ENCODE results near the gene COPS4.
"Not testable (repeated sequence)": the region's sequence is repeated elsewhere in the genome, so short reads cannot be mapped to it uniquely, and the experiment has no call there.

Gene COPS4

DNA sequence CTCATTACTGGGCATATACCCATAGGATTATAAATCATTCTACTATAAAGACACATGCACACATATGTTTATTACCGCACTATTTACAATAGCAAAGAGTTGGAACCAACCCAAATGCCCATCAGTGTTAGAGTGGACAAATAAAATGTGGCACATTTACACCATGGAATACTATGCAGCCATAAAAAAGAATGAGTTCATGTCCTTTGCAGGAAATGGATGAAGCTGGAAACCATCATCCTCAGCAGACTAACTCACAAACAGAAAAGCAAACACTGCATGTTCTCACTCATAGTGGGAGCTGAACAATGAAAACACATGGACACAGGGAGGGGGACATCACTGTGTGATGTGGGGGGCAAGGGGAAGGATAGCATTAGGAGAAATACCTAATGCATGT is 11.4 kb upstream of the COPS4 start:
- DNase-seq (ENCODE audit: low read depth in 2 of 2) = not testable (repeated sequence)

DNA sequence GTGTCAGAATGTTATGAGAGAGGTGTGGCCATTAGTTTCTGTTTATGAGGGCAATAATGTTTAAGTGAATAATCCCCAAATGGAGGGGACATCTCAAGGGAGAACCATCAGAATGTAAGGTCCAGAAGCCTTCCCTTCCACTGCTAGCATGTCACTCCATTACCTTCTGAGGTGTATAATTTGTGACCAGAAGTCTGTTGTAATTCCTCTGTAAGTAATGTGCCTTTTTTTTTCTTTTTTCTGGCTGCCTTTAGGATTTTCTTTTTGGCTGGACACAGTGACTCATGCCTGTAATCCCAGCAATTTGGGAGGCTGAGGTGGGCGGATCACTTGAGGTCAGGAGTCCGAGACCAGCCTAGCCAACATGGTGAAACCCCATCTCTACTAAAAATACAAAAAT is 10.8 kb upstream of the COPS4 start:
- no peak for DNase-seq (ENCODE audit: low read depth in 2 of 2)

DNA sequence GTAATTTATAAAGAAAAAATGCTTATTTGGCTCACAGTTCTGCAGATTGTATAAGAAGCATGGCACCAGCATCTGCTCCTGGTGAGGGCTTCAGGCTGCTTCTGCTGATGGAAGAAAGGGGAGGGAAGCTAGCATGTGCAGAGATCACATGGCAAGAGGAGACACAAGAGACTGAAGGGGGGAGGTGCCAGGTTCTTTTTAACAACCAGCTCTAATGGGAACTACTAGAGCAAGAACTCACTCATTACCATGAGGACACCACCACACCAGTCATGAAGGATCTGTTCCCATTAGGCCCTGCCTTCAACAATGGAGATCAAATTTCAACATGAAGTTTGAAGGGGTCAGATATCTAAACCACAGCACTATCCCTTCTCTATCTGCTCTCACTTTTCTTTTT is 9.4 kb upstream of the COPS4 start:
- no peak for DNase-seq (ENCODE audit: low read depth in 2 of 2)

DNA sequence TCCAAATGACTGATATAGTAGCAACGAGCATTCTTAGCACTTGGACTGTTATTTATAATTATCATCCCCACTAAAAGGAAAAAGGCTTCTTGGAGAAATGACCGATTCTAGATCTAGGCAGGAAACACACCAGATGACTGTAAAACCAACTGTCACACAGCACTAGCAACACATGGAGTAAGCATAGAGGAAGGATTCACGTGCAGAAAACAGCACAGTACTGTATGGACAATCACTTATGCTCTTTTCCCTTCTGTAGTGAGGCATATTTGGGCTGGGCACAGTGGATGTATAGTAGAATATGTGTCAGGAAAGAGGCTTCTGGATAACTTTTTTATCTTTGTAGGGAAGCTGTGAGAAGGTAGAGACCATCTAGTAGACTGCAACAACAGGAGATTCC is 6.0 kb upstream of the COPS4 start:
- no peak for DNase-seq (ENCODE audit: low read depth in 2 of 2)

DNA sequence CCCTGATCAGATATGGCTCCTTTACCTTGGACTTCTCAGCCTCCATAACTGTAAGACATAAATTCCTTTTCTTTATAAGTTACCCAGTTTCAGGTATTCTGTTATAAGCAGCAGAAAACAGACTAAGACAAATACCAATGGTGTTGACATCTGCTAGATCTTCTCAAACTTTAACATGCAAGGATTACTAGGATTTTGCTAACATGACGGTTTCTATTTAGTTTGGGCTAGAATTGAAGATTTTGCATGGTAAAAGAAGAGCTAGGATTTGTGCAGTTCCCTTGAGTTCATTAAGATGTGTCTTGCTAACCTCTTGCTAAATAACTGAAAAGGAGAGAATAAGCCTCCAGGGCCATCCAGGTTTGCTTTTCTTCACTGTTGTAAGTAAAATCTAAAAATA is 5.3 kb upstream of the COPS4 start:
- DNase-seq (ENCODE audit: low read depth in 2 of 2) = no peak

DNA sequence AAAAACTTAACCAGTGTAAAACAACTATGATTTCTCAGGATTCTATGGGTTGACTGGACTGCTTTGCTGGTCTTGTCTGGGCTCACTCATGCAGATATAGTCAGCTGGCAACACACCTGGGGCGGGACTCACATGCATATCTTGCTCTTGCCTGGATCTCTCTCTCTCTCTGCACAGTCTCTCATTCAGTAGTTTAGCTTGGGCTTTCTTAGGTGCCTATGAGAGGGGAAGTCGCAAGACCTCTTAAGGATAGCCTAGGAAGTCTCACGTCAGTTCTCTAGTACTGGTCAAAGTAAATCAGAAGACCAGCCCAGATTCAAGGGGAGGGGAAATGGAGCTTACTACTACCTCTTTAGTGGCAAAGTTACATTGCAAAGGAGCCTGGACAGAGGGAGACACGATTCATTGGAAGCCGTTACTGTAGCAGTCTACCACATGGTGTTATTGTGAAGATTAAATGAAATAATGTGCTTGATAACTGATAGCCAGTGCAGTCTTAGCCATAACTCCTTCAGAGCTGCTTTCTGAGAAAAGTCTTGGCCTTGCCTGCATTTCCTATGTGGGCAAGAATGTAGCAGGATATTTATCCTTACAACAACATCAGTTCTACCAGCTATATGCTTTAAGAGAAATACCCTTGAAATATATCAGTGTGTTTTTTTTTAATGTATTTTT is 2.1 kb downstream of the COPS4 start:
- no peak for DNase-seq (ENCODE audit: low read depth in 2 of 2)

DNA sequence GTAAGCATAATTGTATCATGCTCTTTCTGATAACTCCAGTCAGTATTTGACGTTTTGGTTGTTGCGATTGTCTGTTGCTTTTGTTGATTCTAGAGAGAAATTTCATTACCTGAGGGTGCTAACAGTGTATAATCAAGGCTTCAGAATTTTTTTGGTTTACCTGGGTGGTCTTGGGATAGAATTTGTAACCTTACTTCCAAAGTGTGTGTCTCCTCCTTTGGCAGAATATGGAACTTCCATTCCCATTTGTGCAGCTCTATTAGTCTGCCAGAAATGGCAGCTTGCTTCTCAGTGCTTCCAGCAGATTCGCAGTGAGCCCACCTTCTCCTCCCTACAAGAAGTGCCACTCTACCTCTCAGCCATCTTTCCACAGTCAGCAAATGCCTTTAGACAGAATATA is 5.3 kb downstream of the COPS4 start:
- no peak for DNase-seq (ENCODE audit: low read depth in 2 of 2)

DNA sequence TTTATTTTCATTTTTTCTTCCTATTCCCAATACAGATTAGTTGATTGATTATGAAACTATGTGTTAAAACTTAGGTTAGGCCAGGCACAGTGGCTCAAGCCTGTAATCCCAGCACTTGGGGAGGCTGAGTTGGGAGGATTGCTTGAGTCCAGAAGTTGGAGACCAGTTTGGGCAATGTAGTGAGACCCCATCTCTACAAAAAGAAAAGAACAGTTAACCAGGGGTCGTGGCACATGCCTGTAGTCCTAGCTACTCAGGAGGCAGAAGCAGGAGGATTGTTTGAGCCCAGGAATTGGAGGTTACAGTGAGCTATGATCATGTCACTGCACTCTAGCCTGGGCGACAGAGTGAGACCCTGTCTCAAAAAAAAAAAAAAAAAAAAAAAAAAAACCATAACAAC is 8.2 kb downstream of the COPS4 start:
- DNase-seq (ENCODE audit: low read depth in 2 of 2) = not testable (repeated sequence)

DNA sequence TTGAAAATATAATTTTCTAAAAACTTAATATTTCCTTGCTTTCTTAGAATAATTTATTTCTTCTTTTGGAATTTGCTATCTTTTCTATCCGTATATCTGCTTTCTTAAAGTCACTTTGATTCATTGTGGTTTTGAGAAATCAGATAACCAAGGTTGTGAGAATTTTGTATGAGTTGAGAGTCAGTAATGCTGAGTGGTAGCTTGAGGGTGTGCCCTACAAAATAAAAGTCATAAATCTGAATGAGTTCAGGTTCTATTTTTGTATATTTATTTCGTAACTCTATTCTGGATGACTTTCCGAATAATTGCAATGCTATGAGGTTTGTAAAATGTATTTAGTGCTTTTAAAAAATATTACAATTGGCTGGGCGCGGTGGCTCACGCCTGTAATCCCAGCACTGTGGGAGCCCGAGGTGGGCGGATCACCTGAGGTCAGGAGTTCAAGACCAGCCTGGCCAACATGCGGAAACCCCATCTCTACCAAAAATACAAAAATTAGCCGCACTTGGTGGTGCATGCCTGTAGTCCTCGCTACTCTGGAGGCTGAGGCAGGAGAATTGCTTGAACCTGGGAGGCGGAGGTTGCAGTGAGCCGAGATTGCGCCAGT is 8.9 kb downstream of the COPS4 start:
- no peak for DNase-seq (ENCODE audit: low read depth in 2 of 2)

DNA sequence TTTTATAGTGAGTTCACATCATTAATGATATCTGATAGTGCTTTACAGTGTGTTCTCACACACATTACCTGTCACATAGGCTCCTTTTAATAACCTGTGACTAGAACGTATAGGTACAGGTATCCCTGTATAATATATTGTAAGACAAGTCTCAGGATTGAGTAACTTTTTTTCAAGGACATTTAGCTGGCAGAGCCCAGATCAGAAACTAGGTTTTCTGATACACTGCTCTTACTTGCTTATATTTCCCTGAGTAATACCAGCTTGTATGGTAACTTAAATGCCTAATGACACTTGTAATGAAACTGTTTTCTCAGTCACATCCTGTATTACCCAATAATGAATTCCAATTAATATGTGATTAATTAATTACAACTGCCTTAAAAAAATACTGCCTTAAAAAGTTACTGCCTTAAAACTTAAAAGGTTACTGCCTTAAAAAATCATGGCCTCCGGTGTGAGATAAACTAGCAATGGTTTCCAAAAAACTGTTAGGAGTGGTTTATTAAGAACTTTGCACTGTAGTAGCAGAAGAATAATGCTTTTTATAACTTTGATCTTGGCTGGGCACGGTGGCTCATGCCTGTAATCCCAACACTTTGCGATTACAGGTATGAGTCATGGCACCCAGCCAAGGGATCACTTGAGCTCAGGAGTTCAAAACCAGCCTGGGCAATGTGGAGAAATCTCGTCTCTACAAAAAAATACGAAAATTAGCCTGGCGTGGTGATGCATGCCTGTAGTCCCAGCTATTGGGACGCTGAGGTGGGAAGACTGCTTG is 11.9 kb downstream of the COPS4 start:
- no peak for DNase-seq (ENCODE audit: low read depth in 2 of 2)

DNA sequence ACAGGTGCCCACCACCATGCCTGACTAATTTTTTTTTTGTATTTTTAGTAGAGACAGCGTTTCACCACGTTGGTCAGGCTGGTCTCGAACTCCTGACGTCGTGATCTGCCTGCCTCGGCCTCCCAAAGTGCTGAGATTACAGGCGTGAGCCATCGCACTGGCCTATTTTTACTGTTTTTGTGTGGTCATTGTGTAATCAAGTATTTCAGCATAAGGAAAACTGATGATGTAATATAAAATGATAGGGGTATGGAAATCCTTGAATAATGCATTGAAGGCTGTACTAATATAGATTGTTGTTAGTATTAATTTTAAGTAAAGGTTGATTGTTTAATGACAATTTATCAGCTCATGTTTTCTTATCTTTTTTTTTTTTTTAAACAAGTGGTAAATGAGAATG is 13.8 kb downstream of the COPS4 start:
- DNase-seq (ENCODE audit: low read depth in 2 of 2) = not testable (repeated sequence)

DNA sequence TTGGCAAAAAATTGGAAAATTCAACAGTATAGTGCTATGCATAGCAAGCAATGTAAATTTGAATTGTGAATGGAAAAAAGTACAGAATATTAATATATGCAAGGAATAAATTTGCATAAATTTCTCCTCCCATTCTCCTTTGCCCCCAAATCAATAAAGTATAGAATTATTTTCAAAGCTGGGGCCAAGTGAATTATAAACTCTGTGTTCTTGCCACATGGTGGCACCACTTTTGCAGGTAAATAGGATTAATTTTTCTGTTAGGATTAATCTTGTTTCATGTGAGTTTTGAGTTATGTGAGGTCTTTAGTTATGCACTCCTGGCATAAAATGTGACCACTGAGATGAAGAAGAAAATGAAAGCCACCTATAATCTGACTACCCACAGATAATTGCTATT is 19.9 kb downstream of the COPS4 start:
- no peak for DNase-seq (ENCODE audit: low read depth in 2 of 2)

DNA sequence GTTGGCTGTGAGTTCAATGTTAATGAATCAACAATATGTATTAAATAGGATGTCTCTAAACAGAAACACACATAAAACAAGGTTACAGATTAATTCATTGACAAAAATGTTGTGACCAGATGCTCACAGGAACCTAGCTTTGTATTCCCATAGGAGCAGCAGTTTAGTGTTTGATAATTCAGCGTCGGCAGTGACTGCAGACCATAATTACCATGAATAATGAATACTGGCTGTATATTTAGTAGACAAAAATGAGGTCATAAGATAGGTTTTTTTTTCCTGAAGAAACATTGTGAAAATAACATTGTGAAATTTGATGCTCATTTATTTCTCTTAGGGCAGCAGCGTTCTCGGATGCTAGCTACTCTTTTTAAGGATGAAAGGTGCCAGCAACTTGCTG is 27.8 kb downstream of the COPS4 start:
- no peak for DNase-seq (ENCODE audit: low read depth in 2 of 2)

DNA sequence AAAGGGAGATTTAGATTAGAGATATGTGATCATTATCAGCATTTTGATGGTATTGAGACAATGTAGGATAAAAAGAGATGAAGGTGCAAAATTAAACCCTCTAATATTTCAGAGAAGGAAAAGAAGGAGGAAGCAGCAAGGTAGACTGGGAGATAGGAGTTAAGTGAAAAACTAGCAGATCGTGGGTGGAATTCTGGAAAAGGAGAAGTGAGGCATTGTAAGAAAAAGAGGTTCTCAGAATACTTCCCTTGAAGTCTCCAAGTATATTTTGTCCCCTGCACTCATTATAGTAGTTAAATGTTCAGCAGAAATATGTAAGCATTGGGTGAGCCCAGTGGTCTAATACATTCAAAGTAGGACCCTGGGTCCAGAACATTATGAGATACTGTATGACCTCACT is 30.3 kb downstream of the COPS4 start:
- no peak for DNase-seq (ENCODE audit: low read depth in 2 of 2)

DNA sequence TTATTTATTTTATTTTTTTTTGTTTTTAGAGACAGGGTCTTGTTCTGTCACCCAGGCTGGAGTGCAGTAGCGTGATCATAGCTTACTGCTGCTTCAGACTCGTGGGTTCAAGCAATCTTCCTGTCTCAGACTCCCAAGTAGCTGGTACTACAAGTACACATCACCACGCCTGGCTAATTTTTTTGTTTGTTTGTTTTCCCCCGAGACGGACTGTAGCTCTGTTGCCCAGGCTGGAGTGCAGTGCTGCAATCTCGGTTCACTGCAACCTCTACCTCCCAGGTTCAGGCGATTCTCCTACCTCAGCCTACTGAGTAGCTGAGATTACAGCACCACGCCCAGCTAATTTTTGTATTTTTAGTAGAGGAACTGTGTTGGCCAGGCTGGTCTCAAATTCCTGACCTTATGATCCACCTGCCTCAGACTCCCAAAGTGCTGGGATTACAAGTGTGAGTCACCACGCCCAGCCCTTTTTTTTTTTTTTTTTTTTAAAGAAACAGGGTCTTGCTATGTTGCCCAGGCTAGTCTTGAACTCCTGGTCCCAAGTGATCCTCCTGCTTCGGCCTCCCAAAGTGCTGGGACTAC is 32.2 kb downstream of the COPS4 start:
- DNase-seq (ENCODE audit: low read depth in 2 of 2) = no peak

DNA sequence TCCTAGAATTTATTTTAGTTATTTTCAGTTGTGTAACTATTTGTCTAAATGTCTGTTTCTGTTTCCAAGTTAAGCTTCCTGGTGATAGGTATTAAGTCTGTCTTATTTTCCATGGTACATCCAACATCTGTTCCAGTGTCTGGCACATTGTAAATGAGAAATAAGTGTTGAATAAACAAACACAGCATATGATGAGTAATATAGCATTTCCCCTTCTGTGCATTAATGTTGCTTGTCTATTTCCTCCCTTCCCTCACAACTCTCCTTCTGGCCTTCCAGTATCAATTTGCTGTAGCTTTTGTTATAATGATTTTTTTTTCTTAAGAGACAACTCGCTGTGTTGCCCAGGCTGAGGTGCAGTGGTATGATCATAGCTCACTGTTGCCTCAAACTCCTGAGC is 36.1 kb downstream of the COPS4 start:
- DNase-seq (ENCODE audit: low read depth in 2 of 2) = no peak

DNA sequence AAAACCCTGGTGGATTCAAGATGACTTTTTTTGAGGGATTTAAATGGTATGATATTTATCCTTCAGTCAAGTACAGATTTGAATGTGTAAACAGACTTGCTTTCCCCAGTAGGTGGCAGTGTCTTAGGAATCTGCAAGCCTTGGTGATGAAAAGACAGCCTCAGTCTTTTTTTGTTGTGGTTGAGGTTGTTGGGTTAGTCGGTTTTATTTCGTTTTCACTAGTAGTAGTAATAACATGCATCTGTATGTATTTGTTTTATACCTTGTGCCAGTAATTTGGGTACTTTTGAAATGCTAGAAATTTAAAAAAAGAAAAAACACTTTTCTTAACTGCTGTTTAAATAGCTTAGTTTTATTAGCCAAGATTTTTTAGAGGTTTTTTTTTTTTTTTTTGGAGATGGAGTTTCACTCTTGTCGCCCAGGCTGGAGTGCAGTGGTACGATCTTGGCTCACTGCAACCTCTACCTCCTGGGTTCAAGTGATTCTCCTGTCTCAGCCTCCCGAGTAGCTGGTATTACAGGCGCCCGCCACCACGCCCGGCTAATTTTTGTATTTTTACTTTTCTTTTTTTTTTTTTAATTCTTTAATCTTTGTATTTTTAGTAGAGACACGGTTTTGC is 39.2 kb downstream of the COPS4 start:
- DNase-seq (ENCODE audit: low read depth in 2 of 2) = peak in 1 of 2 donors; percentile 52

DNA sequence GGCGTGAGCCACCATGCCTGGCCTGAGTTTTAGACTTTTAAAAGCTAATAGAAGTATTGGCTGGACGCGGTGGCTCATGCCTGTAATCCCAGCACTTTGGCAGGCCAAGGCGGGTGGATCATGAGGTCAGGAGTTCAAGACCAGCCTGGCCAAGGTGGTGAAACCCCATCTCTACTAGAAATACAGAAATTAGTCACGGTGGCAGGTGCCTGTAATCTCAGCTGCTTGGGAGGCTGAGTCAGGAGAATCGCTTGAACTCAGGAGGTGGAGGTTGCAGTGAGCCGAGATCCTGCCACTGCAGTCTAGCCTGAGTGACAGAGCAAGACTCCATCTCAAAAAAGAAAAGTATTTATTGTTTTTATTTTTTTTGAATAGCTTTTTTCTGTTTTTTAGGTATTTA is 39.8 kb downstream of the COPS4 start:
- DNase-seq (ENCODE audit: low read depth in 2 of 2) = not testable (repeated sequence)

DNA sequence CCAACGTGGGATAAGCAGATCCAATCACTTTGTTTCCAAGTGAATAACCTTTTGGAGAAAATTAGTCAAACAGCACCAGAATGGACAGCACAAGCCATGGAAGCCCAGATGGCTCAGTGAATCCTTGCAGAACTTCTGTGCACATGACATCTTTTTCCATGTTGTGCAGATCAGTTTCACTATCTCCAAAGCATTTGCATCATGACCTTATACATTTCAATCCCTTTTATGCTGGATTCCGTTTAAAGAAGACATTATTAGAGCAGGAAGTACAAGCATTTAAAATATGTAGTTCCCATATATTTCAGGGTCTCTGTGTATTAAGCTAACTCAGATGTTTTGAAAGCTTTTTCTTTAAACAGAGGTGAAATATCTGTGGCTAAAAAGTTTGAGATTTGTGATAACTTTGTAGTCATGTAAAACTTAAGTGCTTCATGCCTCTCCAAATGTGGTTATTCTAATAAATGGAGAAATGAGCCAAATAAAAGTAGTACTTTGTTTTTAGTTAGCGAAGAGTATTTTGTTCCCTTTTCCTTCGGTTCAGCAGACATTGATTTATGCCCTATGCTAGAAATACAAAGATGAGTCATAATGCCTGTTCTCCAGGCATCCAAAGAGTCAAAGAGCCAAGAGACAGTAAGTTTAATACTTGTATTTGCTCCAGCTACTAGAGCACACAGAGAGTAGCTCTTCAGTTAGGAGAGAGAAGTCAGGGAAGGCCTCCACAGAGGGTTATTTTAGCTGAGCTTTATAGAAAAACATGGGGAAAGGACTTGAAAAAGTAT is 40.5 kb downstream of the COPS4 start:
- no peak for DNase-seq (ENCODE audit: low read depth in 2 of 2)

DNA sequence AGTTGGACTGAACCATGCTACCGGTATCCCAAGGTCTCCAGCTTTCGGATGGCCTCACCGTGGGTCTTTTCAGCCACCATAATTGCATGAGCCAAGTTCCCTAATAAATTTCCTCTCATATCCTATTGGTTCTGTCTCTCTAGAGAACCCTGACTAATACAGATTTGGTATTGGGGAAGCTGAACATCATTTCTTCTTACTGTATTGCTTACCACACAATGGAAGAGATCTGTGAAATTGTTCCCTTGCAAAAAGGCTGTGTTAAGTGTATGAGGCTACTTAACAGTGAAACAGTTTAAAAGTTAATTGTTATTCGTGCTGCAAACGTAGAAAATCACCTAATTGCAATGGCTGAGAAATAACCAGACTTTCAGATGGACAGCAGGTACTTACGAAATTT is 45.6 kb downstream of the COPS4 start:
- DNase-seq (ENCODE audit: low read depth in 2 of 2) = no peak

DNA sequence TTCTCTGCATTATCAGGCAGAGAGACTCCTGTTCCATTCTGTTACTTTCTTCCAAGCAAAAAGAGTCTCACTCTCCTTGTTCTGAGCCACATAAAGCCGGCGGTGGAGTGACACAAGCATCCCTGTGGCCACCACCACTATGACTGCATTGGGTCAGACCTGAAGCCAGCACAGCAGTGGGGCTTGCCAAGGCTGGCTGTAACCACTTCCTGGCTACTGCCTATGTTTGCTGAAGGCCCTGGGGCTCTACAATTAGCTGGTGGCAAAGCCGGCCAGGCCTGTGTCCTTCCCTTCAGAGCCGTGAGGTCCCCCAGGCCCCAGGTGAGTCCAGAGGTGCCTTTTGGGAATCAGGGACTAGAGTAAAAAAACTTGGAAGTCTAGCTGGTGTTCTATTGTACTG is 47.8 kb downstream of the COPS4 start:
- DNase-seq (ENCODE audit: low read depth in 2 of 2) = no peak

Measured in activated CD4-positive, alpha-beta T cell treated with anti-CD3 and anti-CD28 coated beads for 24 hours (primary cell).